Neural cell (in vitro differentiated cells): ENCODE data around the gene MROH2A. TPM values are rescaled to one million over a fixed set of nuclear protein-coding genes. Genes with fewer than 3 reads are reported as not detected.

Experiments used
- H2AFZ ChIP-seq: fragments of 200-600, 300-800 bp; sonication (generic), shearing (Covaris generic); 2 replicates; pipeline ENCODE4 v1.6.0; 2014; ENCODE audit warnings: low read depth, mild to moderate bottlenecking, antibody characterized with exemption, low read length, moderate library complexity
- H3F3A ChIP-seq: fragments of 200-600 bp; shearing (Covaris generic); 2 replicates; pipeline ENCODE4 v1.6.1; 2016; ENCODE audit warnings: mild to moderate bottlenecking, moderate library complexity, mixed read lengths, antibody characterized with exemption, low read length; ENCODE audit not compliant: insufficient read depth, poor library complexity, severe bottlenecking
- H3K27ac ChIP-seq: fragments of 200-600, 300-800 bp; sonication (generic), shearing (Covaris generic); 2 replicates; pipeline ENCODE4 v1.5.1; 2014; ENCODE audit warnings: mild to moderate bottlenecking, low read length, moderate library complexity
- H3K27me3 ChIP-seq: fragments of 300-800, 200-600 bp; sonication (generic), shearing (Covaris generic); 2 replicates; pipeline ENCODE4 v1.6.0; 2014; ENCODE audit warnings: mild to moderate bottlenecking, low read depth, low read length, moderate library complexity; ENCODE audit not compliant: insufficient read depth
- H3K36me3 ChIP-seq: fragments of 300-800, 200-600 bp; sonication (generic), shearing (Covaris generic); 2 replicates; pipeline ENCODE4 v1.5.1; 2014; ENCODE audit warnings: mild to moderate bottlenecking, antibody characterized with exemption, low read length, moderate library complexity; ENCODE audit not compliant: insufficient read depth
- H3K4me2 ChIP-seq: fragments of 300-800, 200-600 bp; sonication (generic), shearing (Covaris generic); 2 replicates; pipeline ENCODE4 v1.6.0; 2014; ENCODE audit warnings: mild to moderate bottlenecking, low read length
- H3K4me3 ChIP-seq: fragments of 300-800, 200-600 bp; sonication (generic), shearing (Covaris generic); 2 replicates; pipeline ENCODE4 v1.5.1; 2014; ENCODE audit warnings: mild to moderate bottlenecking, low read length, moderate library complexity
- H3K79me2 ChIP-seq: fragments of 200-600 bp; shearing (Covaris generic); replicated peaks from 2 replicates; pipeline ENCODE4 v1.6.0; 2014; ENCODE audit warnings: mild to moderate bottlenecking, low read length, moderate library complexity; ENCODE audit not compliant: insufficient read depth
- H3K9ac ChIP-seq: fragments of 300-800, 200-600 bp; sonication (generic), shearing (Covaris generic); 2 replicates; pipeline ENCODE4 v1.6.1; 2016; ENCODE audit warnings: mild to moderate bottlenecking, low read length, mixed read lengths
- H3K9me2 ChIP-seq: fragments of 200-600 bp; shearing (Covaris generic); 2 replicates; pipeline ENCODE4 v1.6.1; 2016; ENCODE audit warnings: mild to moderate bottlenecking, low read length, mixed read lengths; ENCODE audit not compliant: insufficient read depth
- H3K9me3 ChIP-seq: fragments of 200-600, 300-800 bp; sonication (generic), shearing (Covaris generic); 2 replicates; pipeline ENCODE4 v1.6.1; 2016; ENCODE audit warnings: mild to moderate bottlenecking, mixed run types, low read length, moderate library complexity, mixed read lengths
- H4K20me1 ChIP-seq: fragments of 200-600 bp; shearing (Covaris generic); 2 replicates; pipeline ENCODE4 v1.6.1; 2016; ENCODE audit warnings: mild to moderate bottlenecking, mixed run types; ENCODE audit not compliant: insufficient read depth
- CTCF ChIP-seq: fragments of 450-650 bp; IDR thresholded peaks from 2 replicates; pipeline ENCODE4 v1.5.1; 2014; ENCODE audit warnings: antibody characterized with exemption, mild to moderate bottlenecking, moderate library complexity; ENCODE audit not compliant: poor library complexity, severe bottlenecking
- EP300 ChIP-seq: fragments of 450-650 bp; conservative IDR thresholded peaks from 2 replicates; pipeline ENCODE4 v1.6.1; 2014; ENCODE audit warnings: antibody characterized with exemption, mild to moderate bottlenecking, moderate library complexity; ENCODE audit not compliant: poor library complexity, severe bottlenecking
- EZH2 ChIP-seq: fragments of 200-600, 300-800 bp; shearing (Covaris generic), sonication (generic); IDR thresholded peaks from 2 replicates; pipeline ENCODE4 v1.6.1; 2014; ENCODE audit warnings: antibody characterized with exemption, low read length, borderline replicate concordance, mild to moderate bottlenecking; ENCODE audit not compliant: insufficient read depth, poor library complexity, severe bottlenecking
- MXI1 ChIP-seq: fragments of 450-650 bp; conservative IDR thresholded peaks from 2 replicates; pipeline ENCODE4 v1.6.1; 2014; ENCODE audit warnings: antibody characterized with exemption, mild to moderate bottlenecking; ENCODE audit not compliant: poor library complexity, severe bottlenecking
- POLR2AphosphoS5 ChIP-seq: IDR thresholded peaks from 2 replicates; pipeline ENCODE4 v1.6.1; 2012
- RAD21 ChIP-seq: fragments of 450-650 bp; conservative IDR thresholded peaks from 2 replicates; pipeline ENCODE4 v1.6.1; 2014; ENCODE audit warnings: antibody characterized with exemption, mild to moderate bottlenecking, moderate library complexity
- REST ChIP-seq: IDR thresholded peaks from 2 replicates; pipeline ENCODE4 v1.6.1; 2012; ENCODE audit warnings: borderline replicate concordance
- SMC3 ChIP-seq: fragments of 450-650 bp; conservative IDR thresholded peaks from 2 replicates; pipeline ENCODE4 v1.6.1; 2014; ENCODE audit warnings: antibody characterized with exemption, mild to moderate bottlenecking, moderate library complexity; ENCODE audit not compliant: poor library complexity
- TAF1 ChIP-seq: IDR thresholded peaks from 2 replicates; pipeline ENCODE4 v1.6.1; 2012; ENCODE audit warnings: low read depth
- polyA plus RNA-seq: library from polyadenylated mRNA; depleted of rRNA; stranded (reverse); fragments of >200 nt; gene quantifications from 2 replicates; pipeline ENCODE4 v1.2.3, GENCODE V29; 2014

MROH2A gene
- polyA plus RNA-seq, 1 donor from 2014 or later: not detected

GRCh38 chr2:233853353-233853752 is 75.2 kb downstream of the MROH2A start:
- TF ChIP-seq CTCF (no peak), SMC3 (no peak), REST (no peak), EZH2 (no peak), MXI1 (no peak), RAD21 (no peak), POLR2AphosphoS5 (no peak), TAF1 (no peak), EP300 (no peak)
- Histone ChIP-seq H3K9me3 (no peaks in the 10 kb centered on the region), H3K4me3 (peak overlapping the region; percentile 88), H3K79me2 (peaks cover 33% of the 10 kb centered on the region), H2AFZ (no peak overlapping the region), H3K36me3 (no peaks in the 10 kb centered on the region), H3K27ac (no peak overlapping the region), H3F3A (no peaks in the 10 kb centered on the region), H3K27me3 (no peaks in the 10 kb centered on the region), H4K20me1 (no peaks in the 10 kb centered on the region), H3K4me2 (no peak overlapping the region), H3K9ac (no peak overlapping the region), H3K9me2 (no peaks in the 10 kb centered on the region)

- Histone ChIP-seq H4K20me1 (no peaks in the 10 kb centered on the region), H3K4me3 (peak overlapping the region; percentile 88), H3K4me2 (peak overlapping the region; percentile 71), H2AFZ (peak overlapping the region; percentile 73), H3K9me3 (no peaks in the 10 kb centered on the region), H3K36me3 (no peaks in the 10 kb centered on the region), H3F3A (no peaks in the 10 kb centered on the region), H3K9me2 (no peaks in the 10 kb centered on the region), H3K9ac (no peak overlapping the region), H3K79me2 (peaks cover 33% of the 10 kb centered on the region), H3K27me3 (no peaks in the 10 kb centered on the region), H3K27ac (no peak overlapping the region)
- TF ChIP-seq SMC3: no peak
Measured at GRCh38 chr2:233853883-233854240, 75.7 kb downstream of the MROH2A start.
